A549 (cell line): ENCODE data around the gene SOX5. TPM values are rescaled to one million over a fixed set of nuclear protein-coding genes. Genes with fewer than 3 reads are reported as not detected.

Experiments used
- ATAC-seq, 2 experiments: fragments of 200-7000 bp in 1 of 2; fragments of >200 bp in 1 of 2; cut with Nextera tagmentation in 1 of 2; cut with Tn5 transposase in 1 of 2; 3 replicates each; pipeline versions ENCODE4 v1.8.0 to v1.9.1; 2018 to 2020; ENCODE audit warnings: mild to moderate bottlenecking in 1 of 2, moderate library complexity in 1 of 2
- CTCF ChIA-PET: fragments of 300-600 bp; sonication (Branson Sonifier 250); formaldehyde crosslinking; extraction: SDS; loops from one replicate; lab custom pipeline; 2021; ENCODE audit warnings: antibody characterized with exemption, inconsistent platforms; lab: Yijun Ruan, JAX
- POLR2A ChIA-PET: fragments of 350-600 bp; formaldehyde crosslinking; extraction: SDS; loops from one replicate; lab custom pipeline; 2021; ENCODE audit warnings: antibody characterized with exemption, inconsistent platforms; lab: Yijun Ruan, JAX
- DNase-seq, 2 experiments: peaks; one replicate each; pipeline versions ENCODE4 v3.0.0 to v3.0.0-alpha.2; 2011 to 2016; ENCODE audit warnings: low read depth in 1 of 2, low spot score in 1 of 2
- FAIRE-seq: peaks from 2 replicates; lab custom pipeline; 2011; peaks lifted over from hg19 to GRCh38; lab: Jason Lieb, UNC
- H3K27ac ChIP-seq, 2 experiments: fragments of >200 bp; sonication (Bioruptor Twin); formaldehyde crosslinking; 3 replicates each; pipeline ENCODE4 v1.5.1; 2016 to 2017
- H3K4me1 ChIP-seq: fragments of >200 bp; sonication (Bioruptor Twin); formaldehyde crosslinking; 3 replicates; pipeline ENCODE4 v1.6.1; 2016
- H3K4me2 ChIP-seq: fragments of >200 bp; sonication (Bioruptor Twin); formaldehyde crosslinking; 3 replicates; pipeline ENCODE4 v1.6.1; 2016
- H3K4me3 ChIP-seq: fragments of >200 bp; sonication (Bioruptor Twin); formaldehyde crosslinking; 3 replicates; pipeline ENCODE4 v1.5.1; 2016
- H3K9me3 ChIP-seq: fragments of >200 bp; sonication (Bioruptor Twin); formaldehyde crosslinking; 3 replicates; pipeline ENCODE4 v1.6.1; 2016
- BCL3 ChIP-seq: fragments of >200 bp; sonication (Bioruptor Twin); formaldehyde crosslinking; IDR thresholded peaks from 3 replicates; pipeline ENCODE4 v1.6.1; 2016
- BHLHE40 ChIP-seq: IDR thresholded peaks from 2 replicates; pipeline ENCODE4 v1.6.1; 2012; ENCODE audit warnings: low read depth, low read length, inconsistent platforms
- CBX8 ChIP-seq: fragments of 200-600 bp; sonication (generic); IDR thresholded peaks from 2 replicates; pipeline ENCODE4 v1.6.1; 2016
- CHD4 ChIP-seq: fragments of 200-600 bp; sonication (generic); IDR thresholded peaks from 2 replicates; pipeline ENCODE4 v1.6.1; 2016; ENCODE audit warnings: antibody characterized with exemption, mild to moderate bottlenecking, borderline replicate concordance
- EHF ChIP-seq: fragments of 250-450 bp; sonication (Bioruptor Pico); IDR thresholded peaks from 2 replicates; pipeline ENCODE4 v1.5.0; 2020; ENCODE audit warnings: mild to moderate bottlenecking
- EHMT2 ChIP-seq: fragments of 200-600 bp; sonication (generic); IDR thresholded peaks from 2 replicates; pipeline ENCODE4 v1.6.1; 2016; ENCODE audit warnings: antibody characterized with exemption, low read depth, mild to moderate bottlenecking, moderate library complexity
- ESRRA ChIP-seq: fragments of 150-350 bp; IDR thresholded peaks from 2 replicates; pipeline ENCODE4 v1.6.1; 2014; ENCODE audit warnings: mild to moderate bottlenecking, low read length, borderline replicate concordance
- HMGXB4 ChIP-seq: fragments of 250-450 bp; sonication (Bioruptor Pico); IDR thresholded peaks from 2 replicates; pipeline ENCODE4 v1.5.0; 2021; ENCODE audit warnings: mild to moderate bottlenecking, moderate library complexity, borderline replicate concordance
- HOXB13 ChIP-seq: fragments of 250-450 bp; sonication (Bioruptor Pico); IDR thresholded peaks from 2 replicates; pipeline ENCODE4 v1.5.0; 2020; ENCODE audit warnings: low read depth, mild to moderate bottlenecking, moderate library complexity
- HOXB5 ChIP-seq: fragments of 250-450 bp; sonication (Bioruptor Pico); IDR thresholded peaks from 2 replicates; pipeline ENCODE4 v1.5.0; 2020; ENCODE audit warnings: mild to moderate bottlenecking, moderate library complexity
- KDM5A ChIP-seq: fragments of 200-600 bp; sonication (generic); IDR thresholded peaks from 2 replicates; pipeline ENCODE4 v1.6.1; 2016; ENCODE audit warnings: antibody characterized with exemption, mild to moderate bottlenecking
- MAX ChIP-seq: IDR thresholded peaks from 2 replicates; pipeline ENCODE4 v1.6.1; 2012
- MAZ ChIP-seq: fragments of 150-350 bp; IDR thresholded peaks from 2 replicates; pipeline ENCODE4 v1.6.1; 2014; ENCODE audit warnings: antibody characterized with exemption, low read depth, low read length, borderline replicate concordance
- MYC ChIP-seq: IDR thresholded peaks from 2 replicates; pipeline ENCODE4 v1.6.1; 2012; ENCODE audit warnings: mild to moderate bottlenecking, inconsistent platforms, low read length, improper control_type of control experiment, borderline replicate concordance
- NFE2L2 ChIP-seq: fragments of 150-350 bp; conservative IDR thresholded peaks from 2 replicates; pipeline ENCODE4 v1.6.1; 2014; ENCODE audit warnings: low read length
- PHF8 ChIP-seq: fragments of 200-600 bp; sonication (generic); IDR thresholded peaks from 2 replicates; pipeline ENCODE4 v1.6.1; 2016; ENCODE audit warnings: low read depth, mild to moderate bottlenecking, antibody characterized with exemption, moderate library complexity, borderline replicate concordance
- RFX5 ChIP-seq: fragments of 450-650 bp; IDR thresholded peaks from 2 replicates; pipeline ENCODE4 v1.7.1; 2014; ENCODE audit warnings: antibody characterized with exemption, mild to moderate bottlenecking, moderate library complexity
- RNF2 ChIP-seq: fragments of 200-600 bp; sonication (generic); IDR thresholded peaks from 2 replicates; pipeline ENCODE4 v1.6.1; 2016; ENCODE audit warnings: low read depth, mild to moderate bottlenecking, antibody characterized with exemption, moderate library complexity, borderline replicate concordance
- SREBF2 ChIP-seq: fragments of 450-650 bp; IDR thresholded peaks from 2 replicates; pipeline ENCODE4 v1.6.1; 2014; ENCODE audit warnings: mild to moderate bottlenecking, moderate library complexity
- TP53 ChIP-seq: fragments of 250-450 bp; sonication (Bioruptor Pico); IDR thresholded peaks from 2 replicates; pipeline ENCODE4 v1.5.0; 2021; ENCODE audit warnings: mild to moderate bottlenecking, moderate library complexity
- ZFP36 ChIP-seq: fragments of 450-650 bp; IDR thresholded peaks from 2 replicates; pipeline ENCODE4 v1.6.1; 2014; ENCODE audit warnings: borderline replicate concordance; ENCODE audit not compliant: partially characterized antibody
- WGBS: methylation state at CpG from one replicate; pipeline ENCODE4 v1.1.6; 2017; ENCODE audit errors: missing lambda C conversion rate; 5-methylcytosine and 5-hydroxymethylcytosine counted together
- polyA plus RNA-seq, 4 experiments: library from polyadenylated mRNA; depleted of rRNA in 3 of 4; stranded (reverse); fragments of >200 nt; fragmentation: RNase III in 1 of 4; extraction: RNeasy Plus Mini Kit Qiagen cat#74134 plus additional on column Dnase treatment in 1 of 4; gene quantifications; 2 replicates in 3 of 4; 3 replicates in 1 of 4; pipeline ENCODE4 v1.2.3, GENCODE V29; 2011 to 2017

The SOX5 gene
- polyA plus RNA-seq, 2 of the 4 experiments (the other 2 are of a cell fraction): not detected

- DNase-seq (no peak), FAIRE-seq (no peak), ATAC-seq (no peak)
- H3K4me1 ChIP-seq: no peaks in the 10 kb centered on the region
- no peak overlapping the region for H3K27ac ChIP-seq
- TF ChIP-seq EHMT2: no peak
- no peak for TF ChIP-seq EHF (CRISPR knock-in tag)
- no peak for TF ChIP-seq RNF2
- no peak for TF ChIP-seq TP53 (CRISPR knock-in tag)
- no peak for TF ChIP-seq SREBF2
- no peak for TF ChIP-seq ZFP36
- no peak for TF ChIP-seq CBX8
- no peak for TF ChIP-seq BCL3
- no peak for TF ChIP-seq MAX
- TF ChIP-seq MYC: no peak
- H3K9me3 ChIP-seq: 0 out of 3 replicates have a peak, but pooled peaks cover 4% of the 10 kb centered on the region
- ChIA-PET CTCF (no interaction called here), POLR2A (no interaction called here)
- no peak overlapping the region for H3K4me2 ChIP-seq
- no peak overlapping the region for H3K4me3 ChIP-seq
Observed at GRCh38 chr12:23699031-23699430, 250.4 kb downstream of the SOX5 start.

- ATAC-seq (no peak), FAIRE-seq (no peak), DNase-seq (no peak)
- Histone ChIP-seq H3K4me3 (no peak overlapping the region), H3K27ac (no peak overlapping the region), H3K9me3 (peaks cover 8% of the 10 kb centered on the region; the same call in 1 of the 3 replicates), H3K4me2 (no peak overlapping the region), H3K4me1 (no peaks in the 10 kb centered on the region)
- CTCF ChIA-PET: no interaction called here
- POLR2A ChIA-PET: no interaction called here
- no peak for TF ChIP-seq BCL3
- TF ChIP-seq ESRRA: no peak
- no peak for TF ChIP-seq CHD4
- TF ChIP-seq HOXB13: no peak
- TF ChIP-seq HOXB5 (CRISPR knock-in tag): no peak
- TF ChIP-seq PHF8: no peak
- TF ChIP-seq HMGXB4 (CRISPR knock-in tag): no peak
- TF ChIP-seq RFX5: no peak
- TF ChIP-seq BHLHE40: no peak
- no peak for TF ChIP-seq SREBF2
- TF ChIP-seq MAZ: no peak
- TF ChIP-seq KDM5A: no peak
- WGBS: 0% methylated on average over 2 of the region's 2 CpGs
Observed at GRCh38 chr12:23694920-23695319, 254.6 kb downstream of the SOX5 start.

- no peak for FAIRE-seq
- no peaks in the 10 kb centered on the region for H3K4me1 ChIP-seq
- H3K9me3 ChIP-seq: peaks cover 8% of the 10 kb centered on the region; the same call in 1 of the 3 replicates
- H3K4me2 ChIP-seq: no peak overlapping the region
- no peak overlapping the region for H3K27ac ChIP-seq
- ChIA-PET CTCF (no interaction called here), POLR2A (no interaction called here)
- no peak overlapping the region for H3K4me3 ChIP-seq
- no peak for ATAC-seq
- TF ChIP-seq NFE2L2: no peak
- no peak for DNase-seq
Observed at GRCh38 chr12:23694307-23694706, 255.2 kb downstream of the SOX5 start.
